Subcutaneous adipose tissue (tissue), 4 donors: Measurements from ENCODE around the gene NEK6. TPM values are rescaled to one million over a fixed set of nuclear protein-coding genes. Genes with fewer than 3 reads are reported as not detected.

ENCODE experiments used
- CTCF ChIP-seq: fragments of 450-650 bp; IDR thresholded peaks from one replicate; pipeline ENCODE4 v1.5.1; 2016; ENCODE audit warnings: low read depth, mild to moderate bottlenecking, control low read depth, antibody characterized with exemption, moderate library complexity
- total RNA-seq, 4 donors: library from RNA; depleted of rRNA; stranded (reverse); fragments of >200 nt; gene quantifications; one replicate each; pipeline ENCODE4 v1.1.0, GENCODE V29; 2016

The NEK6 gene
- total RNA-seq, 4 donors from 2014 or later = 18.5 to 38.2 (median 27.0) TPM

GRCh38 chr9:124283228-124283814 is 25.6 kb downstream of the NEK6 start:
- no peak for TF ChIP-seq CTCF

GRCh38 chr9:124284237-124284831 is 26.6 kb downstream of the NEK6 start:
- TF ChIP-seq CTCF = no peak

- TF ChIP-seq CTCF = no peak
Observed at GRCh38 chr9:124284940-124285441, 27.2 kb downstream of the NEK6 start.

- no peak for TF ChIP-seq CTCF
Observed at GRCh38 chr9:124285490-124285889, 27.7 kb downstream of the NEK6 start.

GRCh38 chr9:124285903-124286291 is 28.1 kb downstream of the NEK6 start:
- TF ChIP-seq CTCF = no peak

- no peak for TF ChIP-seq CTCF
Observed at GRCh38 chr9:124286292-124286931, 28.7 kb downstream of the NEK6 start.

- no peak for TF ChIP-seq CTCF
Observed at GRCh38 chr9:124290053-124290591, 32.4 kb downstream of the NEK6 start.
